Duodenal mucosa (tissue), 2 donors: ENCODE data around the gene S100A6.

Source experiments
- H3K27ac ChIP-seq: one replicate; pipeline ENCODE4 v1.7.0; 2013; ENCODE audit warnings: low read depth, low read length
- H3K27me3 ChIP-seq, 2 donors: one replicate each; pipeline ENCODE4 v1.7.0; 2013; ENCODE audit warnings: low read length in 2 of 2, control low read depth in 1 of 2; ENCODE audit not compliant: insufficient read depth in 2 of 2, control insufficient read depth in 1 of 2
- H3K36me3 ChIP-seq, 2 donors: one replicate each; pipeline ENCODE4 v1.7.0; 2013; ENCODE audit warnings: low read length in 2 of 2, control low read depth in 1 of 2; ENCODE audit not compliant: insufficient read depth in 2 of 2, control insufficient read depth in 1 of 2
- H3K4me1 ChIP-seq, 2 donors: one replicate each; pipeline ENCODE4 v1.7.0; 2013; ENCODE audit warnings: low read length in 2 of 2, control low read depth in 1 of 2; ENCODE audit not compliant: insufficient read depth in 2 of 2, control insufficient read depth in 1 of 2
- H3K4me3 ChIP-seq, 2 donors: one replicate each; pipeline ENCODE4 v1.7.0; 2013; ENCODE audit warnings: low read length in 2 of 2, low read depth in 1 of 2
- H3K9ac ChIP-seq, 2 donors: one replicate each; pipeline ENCODE4 v1.7.0; 2013; ENCODE audit warnings: low read length in 2 of 2, low read depth in 1 of 2
- H3K9me3 ChIP-seq, 2 donors: one replicate each; pipeline ENCODE4 v1.7.0; 2013; ENCODE audit warnings: low read length in 2 of 2, control low read depth in 1 of 2; ENCODE audit not compliant: control insufficient read depth in 1 of 2

The S100A6 gene

DNA sequence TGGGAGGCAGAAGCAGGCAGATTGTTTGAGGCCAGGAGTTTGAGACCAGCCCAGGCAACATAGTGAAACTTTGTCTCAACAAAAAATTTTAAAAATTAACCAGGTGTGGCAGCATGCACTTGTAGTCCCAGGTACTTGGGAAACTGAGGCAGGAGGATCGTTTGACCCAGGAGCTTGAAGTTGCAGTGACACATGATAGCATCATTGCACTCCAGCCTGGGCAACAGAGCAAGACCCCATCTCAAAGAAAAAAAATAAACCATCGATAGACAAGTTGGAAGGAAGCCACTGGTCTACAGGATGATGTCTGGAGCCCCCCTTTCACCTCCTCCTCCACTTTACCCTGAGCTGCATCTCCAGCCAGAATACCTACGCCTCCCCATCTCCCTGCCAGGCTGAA is 16.5 kb downstream of the S100A6 start:
- H3K4me3 ChIP-seq = no peak overlapping the region
- H3K27me3 ChIP-seq = no peaks in the 10 kb centered on the region
- H3K9me3 ChIP-seq = no peaks in the 10 kb centered on the region
- peaks cover 25 to 26% of the 10 kb centered on the region in 2 donors for H3K4me1 ChIP-seq
- no peaks in the 10 kb centered on the region for H3K36me3 ChIP-seq
- H3K9ac ChIP-seq = no peak overlapping the region
- no peak overlapping the region for H3K27ac ChIP-seq

DNA sequence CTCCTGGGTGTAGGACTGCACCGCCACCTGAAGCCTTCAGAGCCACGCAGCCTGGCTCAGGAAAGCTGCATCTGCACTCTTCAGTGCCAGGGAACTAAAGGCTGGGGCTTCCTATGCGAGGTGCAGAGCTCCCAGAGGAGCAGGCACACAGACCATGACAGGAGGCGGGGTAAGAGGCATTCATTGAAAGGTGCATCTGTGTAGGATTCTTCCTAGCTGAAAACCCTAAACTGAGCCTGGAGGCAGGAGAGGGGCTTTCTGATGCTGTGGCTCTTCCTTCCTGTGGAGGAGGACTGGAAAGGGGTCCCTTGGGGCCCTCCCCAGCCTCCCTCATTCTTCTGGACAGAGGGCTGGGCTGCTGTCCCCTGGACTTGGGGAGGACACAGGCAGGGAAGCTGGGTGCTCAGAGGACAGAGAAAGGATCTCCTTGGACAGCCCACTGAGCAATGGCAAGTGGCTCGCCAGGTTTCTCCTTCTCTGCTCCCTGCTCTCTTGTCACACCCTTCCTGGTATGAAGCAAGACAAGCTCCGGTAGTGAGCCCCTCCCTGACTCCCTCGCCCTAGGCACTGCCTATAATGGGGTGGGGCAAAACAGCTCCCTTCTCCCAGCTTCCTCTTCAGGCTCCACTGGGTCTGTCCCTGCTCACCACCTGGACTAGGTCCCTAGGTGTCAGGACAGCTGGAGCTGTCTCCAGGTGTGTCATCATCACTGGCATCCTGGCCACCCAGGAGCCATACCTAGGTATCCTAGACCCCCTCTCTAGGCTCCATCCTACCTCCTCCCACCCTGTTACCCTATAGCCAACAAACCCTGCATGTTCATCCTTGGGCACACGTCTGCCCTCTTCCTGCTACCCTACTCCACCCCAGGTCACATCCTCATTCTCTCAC is 20.0 kb downstream of the S100A6 start:
- H3K27me3 ChIP-seq = no peaks in the 10 kb centered on the region
- H3K9me3 ChIP-seq = no peaks in the 10 kb centered on the region
- H3K4me3 ChIP-seq = no peak overlapping the region
- H3K27ac ChIP-seq = peak overlapping the region; percentile 76
- peaks cover 27 to 33% of the 10 kb centered on the region in 2 donors for H3K4me1 ChIP-seq
- H3K36me3 ChIP-seq = no peaks in the 10 kb centered on the region
- H3K9ac ChIP-seq = peak overlapping the region in 1 of 2 donors; percentile 80

DNA sequence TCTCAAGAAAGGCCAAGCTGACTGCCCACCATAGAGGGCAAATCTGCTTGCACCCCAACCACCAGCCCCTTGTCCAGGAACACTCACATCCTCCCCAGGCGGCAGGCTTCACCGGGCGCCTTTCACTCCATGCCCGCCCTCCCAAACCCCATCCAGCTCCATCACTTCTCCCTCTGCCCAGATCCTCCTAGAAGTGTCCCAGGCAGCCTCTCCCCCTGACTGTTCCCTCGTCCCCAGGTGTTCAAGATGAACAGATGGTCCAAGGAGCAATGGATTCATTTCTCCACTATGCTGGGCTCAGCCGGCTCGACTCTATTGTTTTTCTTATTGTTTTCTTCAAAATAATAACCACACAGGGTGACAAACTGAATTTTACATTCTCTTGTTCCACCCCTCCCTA is 22.1 kb downstream of the S100A6 start:
- Histone ChIP-seq H3K27ac (no peak overlapping the region), H3K4me3 (no peak overlapping the region), H3K9ac (no peak overlapping the region), H3K36me3 (no peaks in the 10 kb centered on the region), H3K4me1 (peaks cover 22 to 30% of the 10 kb centered on the region in 2 donors), H3K27me3 (no peaks in the 10 kb centered on the region), H3K9me3 (no peaks in the 10 kb centered on the region)

DNA sequence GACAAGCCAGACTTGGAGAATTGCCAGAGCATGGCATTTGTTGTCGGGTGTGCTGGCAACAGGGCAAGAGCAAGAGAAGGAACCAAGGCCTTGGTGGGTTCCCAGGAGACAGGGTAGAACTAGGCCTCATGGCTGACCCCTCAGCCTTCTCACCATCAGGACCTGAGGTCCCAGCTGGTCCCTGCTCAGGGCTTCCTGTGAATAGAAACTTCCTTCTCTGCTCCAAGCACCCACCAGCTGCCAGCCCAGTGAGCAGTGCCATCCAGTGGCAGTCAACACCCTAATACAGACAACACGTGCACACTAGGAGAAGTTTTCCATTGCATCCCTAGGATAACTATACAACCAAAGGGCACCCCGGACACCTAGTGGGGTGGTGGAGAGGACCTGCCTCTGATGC is 22.8 kb downstream of the S100A6 start:
- Histone ChIP-seq H3K9ac (no peak overlapping the region), H3K36me3 (no peaks in the 10 kb centered on the region), H3K27me3 (no peaks in the 10 kb centered on the region), H3K9me3 (no peaks in the 10 kb centered on the region), H3K4me1 (peaks cover 22 to 31% of the 10 kb centered on the region in 2 donors), H3K4me3 (no peak overlapping the region), H3K27ac (no peak overlapping the region)

- Histone ChIP-seq H3K36me3 (no peaks in the 10 kb centered on the region), H3K27me3 (no peaks in the 10 kb centered on the region), H3K4me1 (peaks cover 34 to 43% of the 10 kb centered on the region in 2 donors), H3K9ac (no peak overlapping the region), H3K9me3 (no peaks in the 10 kb centered on the region), H3K27ac (no peak overlapping the region), H3K4me3 (no peak overlapping the region)
These were observed 24.8 kb downstream of the S100A6 start for GRCh38 chr1:153510984-153511410.

- H3K4me3 ChIP-seq = no peak overlapping the region
- H3K9me3 ChIP-seq = no peaks in the 10 kb centered on the region
- no peaks in the 10 kb centered on the region for H3K27me3 ChIP-seq
- no peak overlapping the region for H3K9ac ChIP-seq
- no peaks in the 10 kb centered on the region for H3K36me3 ChIP-seq
- H3K4me1 ChIP-seq = peaks cover 25 to 33% of the 10 kb centered on the region in 2 donors
- no peak overlapping the region for H3K27ac ChIP-seq
These were observed 25.9 kb downstream of the S100A6 start for GRCh38 chr1:153509729-153510354.

DNA sequence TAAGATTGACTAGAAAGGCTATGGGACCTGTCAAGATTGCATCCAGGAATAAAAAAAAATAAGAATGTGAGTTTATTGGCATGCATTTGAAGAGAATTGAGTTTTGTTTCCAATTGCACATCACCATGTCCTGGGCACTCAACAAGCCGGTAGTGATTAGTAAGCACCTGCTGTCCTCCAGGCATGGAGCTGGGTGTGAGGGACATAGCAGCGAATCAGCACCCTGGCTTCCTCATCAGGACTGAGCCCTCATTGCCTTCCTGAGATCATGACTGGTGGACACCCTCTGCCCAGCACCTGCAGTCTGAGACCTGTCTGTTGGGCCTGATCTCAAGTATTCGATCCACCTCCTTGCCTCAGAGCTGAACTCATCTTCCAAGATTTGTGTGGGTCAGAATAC is 26.8 kb downstream of the S100A6 start:
- H3K27ac ChIP-seq = no peak overlapping the region
- no peaks in the 10 kb centered on the region for H3K27me3 ChIP-seq
- H3K4me3 ChIP-seq = no peak overlapping the region
- peaks cover 25 to 33% of the 10 kb centered on the region in 2 donors for H3K4me1 ChIP-seq
- H3K9me3 ChIP-seq = no peaks in the 10 kb centered on the region
- H3K36me3 ChIP-seq = no peaks in the 10 kb centered on the region
- no peak overlapping the region for H3K9ac ChIP-seq

GRCh38 chr1:153507926-153508583 is 27.7 kb downstream of the S100A6 start:
- Histone ChIP-seq H3K4me1 (peaks cover 24 to 31% of the 10 kb centered on the region in 2 donors), H3K9me3 (no peaks in the 10 kb centered on the region), H3K27me3 (no peaks in the 10 kb centered on the region), H3K36me3 (no peaks in the 10 kb centered on the region), H3K9ac (no peak overlapping the region), H3K27ac (no peak overlapping the region), H3K4me3 (no peak overlapping the region)

DNA sequence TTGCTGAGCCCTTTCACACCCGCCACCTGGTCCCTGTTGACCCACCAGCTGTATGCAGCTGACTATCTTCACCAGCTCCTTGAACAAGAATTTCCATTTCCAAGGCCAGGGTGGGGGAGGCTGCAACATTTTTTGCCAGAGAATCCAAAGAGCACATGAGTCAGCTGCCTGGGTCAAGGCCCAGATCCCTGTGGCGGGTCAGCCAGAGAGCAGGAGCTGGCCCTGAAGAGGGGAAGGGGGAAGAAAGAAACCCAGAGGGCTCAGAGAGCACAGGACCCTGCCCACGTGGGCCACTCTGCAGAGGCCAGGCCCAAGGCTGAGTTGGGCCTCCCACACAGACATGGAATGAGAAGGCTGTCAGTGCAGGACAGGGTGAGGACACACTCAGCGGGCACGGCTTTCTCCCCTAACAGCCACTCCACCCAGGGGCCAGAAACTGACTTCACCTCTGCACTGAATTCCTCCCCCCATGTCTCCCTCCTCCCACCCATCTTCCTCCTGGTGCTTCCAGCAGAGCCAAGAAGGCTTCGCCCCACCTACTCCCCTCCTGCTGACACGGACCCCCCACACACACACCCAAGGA is 28.9 kb downstream of the S100A6 start:
- Histone ChIP-seq H3K9me3 (no peaks in the 10 kb centered on the region), H3K36me3 (no peaks in the 10 kb centered on the region), H3K4me1 (peaks cover 18 to 19% of the 10 kb centered on the region in 2 donors), H3K4me3 (no peak overlapping the region), H3K27ac (peak overlapping the region; percentile 62), H3K9ac (peak overlapping the region in 1 of 2 donors; percentile 20), H3K27me3 (no peaks in the 10 kb centered on the region)

- H3K9me3 ChIP-seq = no peaks in the 10 kb centered on the region
- H3K4me3 ChIP-seq = no peak overlapping the region
- no peaks in the 10 kb centered on the region for H3K36me3 ChIP-seq
- no peaks in the 10 kb centered on the region for H3K27me3 ChIP-seq
- no peak overlapping the region for H3K27ac ChIP-seq
- H3K4me1 ChIP-seq = peaks cover 18 to 19% of the 10 kb centered on the region in 2 donors
- no peak overlapping the region for H3K9ac ChIP-seq
These were observed 29.4 kb downstream of the S100A6 start for GRCh38 chr1:153506386-153506785.
